ELR (cell line): ENCODE data around the gene ZNF709.
A peak's percentile ranks its signal among the peaks of the same experiment; 100 is the strongest.
"Not testable (repeated sequence)": the region's sequence is repeated elsewhere in the genome, so short reads cannot be mapped to it uniquely, and the experiment has no call there.

ENCODE experiments used
- DNase-seq: peaks from one replicate; pipeline ENCODE4 v3.0.0-alpha.2; 2015; ENCODE audit warnings: low read depth

ZNF709 gene

GRCh38 chr19:12484371-12485051 is at the start of gene ZNF709:
Gene ZNF709 (minus strand): TSS chr19:12484816. CDS start chr19:12484657, 159 bp downstream.
- peak; percentile 86 for DNase-seq

GRCh38 chr19:12527034-12527836 is 42.6 kb upstream of the ZNF709 start:
- DNase-seq = peak; percentile 41

- no peak for DNase-seq
Measured at GRCh38 chr19:12526542-12526941, 41.9 kb upstream of the ZNF709 start.

DNA sequence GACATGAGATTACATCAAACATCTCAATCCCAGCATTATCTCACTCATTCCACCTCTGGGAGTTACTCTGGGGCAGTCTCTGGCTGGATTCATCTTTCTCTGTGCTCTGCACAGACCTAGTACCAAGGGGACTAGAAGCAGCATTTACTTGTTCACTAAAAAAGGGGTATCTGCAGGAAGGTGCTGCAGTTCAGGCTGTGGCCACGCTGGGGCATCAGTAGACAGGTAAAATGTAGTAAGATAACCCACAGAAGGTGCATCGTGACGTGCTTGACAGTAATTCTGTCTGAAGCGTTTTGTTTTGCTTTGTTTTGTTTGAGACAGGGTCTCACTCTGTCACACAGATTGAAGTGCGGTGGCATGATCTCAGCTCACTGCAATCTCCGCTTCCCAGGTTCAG is 37.4 kb upstream of the ZNF709 start:
- no peak for DNase-seq

GRCh38 chr19:12513531-12514061 is 29.0 kb upstream of the ZNF709 start:
- DNase-seq = no peak

DNA sequence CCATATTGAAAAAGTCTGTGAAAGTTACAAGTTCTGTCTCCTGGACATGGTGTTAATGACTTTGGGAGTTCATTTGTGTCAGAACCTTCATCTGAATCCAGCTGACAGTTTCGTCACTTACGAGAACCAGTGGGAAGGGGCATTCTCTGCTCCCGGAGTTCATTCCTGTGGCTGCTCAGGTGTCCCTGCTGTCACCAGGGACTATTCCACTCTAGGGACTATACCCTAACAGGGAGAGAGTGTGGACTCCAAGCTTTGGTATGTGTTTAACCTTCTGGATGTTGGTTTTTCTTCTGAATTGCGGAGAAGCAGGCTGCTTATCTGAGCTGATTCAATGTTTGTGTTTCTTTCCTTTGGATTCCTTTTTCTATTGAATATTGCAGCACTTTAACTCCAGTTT is 12.4 kb upstream of the ZNF709 start:
- no peak for DNase-seq

DNA sequence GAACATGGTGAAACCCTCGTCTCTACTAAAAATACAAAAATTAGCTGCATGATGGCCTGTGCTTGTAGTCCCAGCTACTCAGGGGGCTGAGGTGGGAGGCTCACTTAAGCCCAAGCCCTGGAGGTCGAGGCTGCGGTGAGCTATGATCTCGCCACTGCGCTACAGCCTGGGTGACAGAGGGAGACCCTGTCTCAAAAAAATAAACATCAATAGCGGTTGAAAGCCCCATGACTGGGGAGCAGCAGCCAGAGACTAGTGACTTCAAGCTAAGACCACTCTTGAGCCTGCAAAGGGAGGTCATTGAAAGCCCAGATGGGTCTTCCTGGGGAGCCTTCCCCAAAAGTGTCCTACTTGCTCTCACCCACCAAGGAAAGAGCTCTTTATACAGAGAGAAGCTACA is 11.9 kb upstream of the ZNF709 start:
- no peak for DNase-seq

DNA sequence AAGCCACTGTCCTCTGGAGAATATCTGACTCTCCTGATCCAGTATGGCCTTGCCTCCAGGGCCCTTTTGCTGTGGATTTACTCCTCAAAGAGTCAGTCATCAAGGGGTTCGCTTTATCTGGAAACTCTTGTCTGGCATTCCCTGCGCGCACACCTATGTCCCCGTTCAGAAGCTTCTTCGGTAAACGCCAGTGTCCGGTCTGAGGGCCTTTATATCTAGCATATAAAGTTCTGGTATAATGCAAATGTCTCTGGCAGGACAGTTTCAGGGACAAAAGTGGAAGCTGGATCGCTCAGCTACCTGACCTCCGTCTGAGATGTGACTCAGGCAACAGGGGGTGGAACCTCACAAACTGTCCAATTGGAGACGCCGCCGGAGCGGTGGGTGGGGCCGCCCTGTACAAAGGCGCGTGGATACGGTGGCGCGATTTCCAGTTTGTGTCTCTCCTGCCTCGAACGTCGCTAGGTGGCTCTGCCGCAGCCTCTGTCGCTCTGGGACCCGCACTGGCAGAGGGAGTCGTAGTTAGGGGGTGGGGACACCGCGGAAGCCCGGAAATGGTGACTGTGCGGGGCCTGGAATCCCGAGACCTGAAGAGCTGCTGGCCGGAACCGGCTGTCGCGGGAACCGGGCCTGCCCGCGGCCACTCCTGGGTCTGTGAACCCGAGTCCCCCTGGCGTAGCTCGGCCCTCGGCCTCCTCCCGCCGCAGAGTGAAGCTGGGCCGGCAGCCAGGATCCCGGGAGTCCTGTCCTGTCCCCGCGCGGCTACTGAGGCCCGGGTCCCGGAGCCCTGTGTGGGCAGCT is 10.6 kb upstream of the ZNF709 start:
- peak; percentile 80 for DNase-seq

DNA sequence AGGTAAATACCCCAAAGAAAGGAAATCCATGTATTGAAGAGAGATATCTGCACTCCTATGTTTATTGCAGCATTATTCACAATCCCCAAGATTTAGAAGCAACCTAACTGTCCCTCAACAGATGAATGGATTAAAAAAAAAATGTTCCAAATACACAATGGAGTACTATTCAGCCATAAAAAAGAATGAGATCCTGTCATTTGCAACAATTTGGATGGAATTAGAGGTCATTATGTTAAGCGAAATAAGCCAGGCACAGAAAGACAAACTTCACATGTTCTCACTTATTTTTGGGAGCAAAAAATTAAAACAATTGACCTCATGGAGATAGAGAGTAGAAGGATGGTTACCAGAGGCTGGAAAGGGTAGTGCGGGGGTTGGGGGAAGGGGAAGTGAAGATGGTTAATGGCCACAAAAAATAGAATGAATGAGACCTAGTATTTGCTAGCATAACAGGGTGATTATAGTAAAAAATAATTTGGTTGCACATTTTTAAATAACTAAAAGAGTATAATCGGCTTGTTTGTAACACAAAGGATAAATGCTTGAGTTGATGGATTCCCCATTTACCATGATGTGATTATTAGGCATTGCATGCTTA is 9.7 kb upstream of the ZNF709 start:
- DNase-seq = no peak

GRCh38 chr19:12486265-12486783 is 1.7 kb upstream of the ZNF709 start:
- DNase-seq = not testable (repeated sequence)

GRCh38 chr19:12485571-12485970 is 955 bp upstream of the ZNF709 start:
- DNase-seq = no peak

- DNase-seq = no peak
Measured at GRCh38 chr19:12485052-12485416, 418 bp upstream of the ZNF709 start.

- DNase-seq = no peak
Measured at GRCh38 chr19:12484011-12484370, 625 bp downstream of the ZNF709 start.

GRCh38 chr19:12482509-12482886 is 2.1 kb downstream of the ZNF709 start:
- DNase-seq = no peak

DNA sequence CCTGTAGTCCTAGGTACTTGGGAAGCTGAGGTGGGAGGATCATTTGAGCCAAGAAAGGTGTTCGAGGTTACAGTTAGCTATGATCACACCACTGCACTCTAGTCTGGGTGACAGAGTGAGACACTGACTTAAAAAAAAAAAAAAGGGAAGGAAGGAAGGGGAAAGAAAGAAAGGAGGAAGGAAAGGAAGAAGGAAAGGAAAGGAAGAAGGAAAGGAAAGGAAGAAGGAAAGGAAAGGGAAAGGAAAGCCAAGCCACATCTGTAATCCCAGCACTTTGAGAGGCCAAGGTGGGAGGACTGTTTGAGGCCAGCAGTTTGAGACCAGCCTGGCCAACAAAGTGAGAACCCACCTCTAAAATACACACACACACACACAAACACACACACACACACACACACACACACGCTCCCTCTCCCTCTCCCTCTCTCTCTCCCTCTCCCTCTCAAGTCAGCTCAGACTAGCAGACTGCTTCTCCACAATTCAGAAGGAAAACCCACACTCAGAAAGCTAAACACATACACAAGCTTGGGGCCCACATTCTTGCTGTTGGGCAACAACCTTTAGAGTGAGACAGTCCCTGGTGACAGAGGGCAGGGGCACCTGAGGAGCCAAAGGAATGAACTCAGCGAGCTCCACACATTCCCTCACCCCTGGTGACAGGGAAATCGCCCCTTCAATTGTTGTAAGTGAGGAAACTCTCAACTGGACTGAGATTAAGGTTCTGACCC is 2.7 kb downstream of the ZNF709 start:
- no peak for DNase-seq

DNA sequence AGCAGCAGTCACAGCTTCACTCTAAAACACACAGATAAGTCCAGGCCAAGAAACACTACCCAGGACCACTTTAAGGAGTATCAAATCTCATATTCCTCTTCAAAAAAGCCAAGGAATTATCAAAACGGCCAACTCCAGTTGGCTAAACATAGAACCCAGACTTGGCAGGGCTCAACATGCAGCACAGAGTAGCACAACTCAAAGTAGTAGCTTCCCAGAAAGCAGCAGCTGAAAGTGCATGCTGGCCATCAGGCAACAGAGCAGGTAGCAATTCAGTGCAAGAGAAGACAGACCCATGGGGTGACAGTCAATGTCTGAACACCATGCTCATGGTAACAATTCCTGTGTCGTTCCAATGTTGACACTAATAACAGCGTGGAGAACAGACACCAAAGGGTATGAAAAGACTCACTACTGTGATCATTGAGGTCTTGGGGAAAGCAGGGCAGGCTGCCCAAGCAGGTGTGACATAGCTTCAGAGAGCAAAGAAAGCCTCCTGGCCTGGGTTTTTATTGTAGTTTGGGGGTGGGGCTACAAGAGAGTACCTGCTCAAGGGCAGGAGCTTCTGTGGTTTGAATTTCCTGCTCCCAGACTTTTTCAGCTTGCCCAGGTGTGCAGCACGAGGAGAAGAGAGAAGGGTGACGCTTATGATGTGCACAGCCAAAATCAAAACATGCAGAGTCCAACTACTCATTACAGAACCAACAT is 6.2 kb downstream of the ZNF709 start:
- DNase-seq = no peak

DNA sequence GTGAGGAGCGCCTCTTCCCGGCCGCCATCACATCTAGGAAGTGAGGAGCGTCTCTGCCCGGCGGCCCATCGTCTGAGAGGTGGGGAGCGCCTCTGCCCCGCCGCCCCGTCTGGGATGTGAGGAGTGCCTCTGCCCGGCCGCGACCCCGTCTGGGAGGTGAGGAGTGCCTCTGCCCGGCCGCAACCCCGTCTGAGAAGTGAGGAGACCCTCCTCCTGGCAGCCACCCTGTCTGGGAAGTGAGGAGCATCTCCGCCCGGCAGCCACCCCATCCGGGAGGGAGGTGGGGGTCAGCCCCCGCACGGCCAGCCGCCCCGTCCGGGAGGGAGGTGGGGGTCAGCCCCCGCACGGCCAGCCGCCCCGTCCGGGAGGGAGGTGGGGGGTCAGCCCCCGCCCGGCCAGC is 17.0 kb downstream of the ZNF709 start:
- DNase-seq = not testable (repeated sequence)

- no peak for DNase-seq
Measured at GRCh38 chr19:12465211-12465610, 19.4 kb downstream of the ZNF709 start.

- no peak for DNase-seq
Measured at GRCh38 chr19:12464769-12465168, 19.8 kb downstream of the ZNF709 start.

GRCh38 chr19:12464139-12464538 is 20.5 kb downstream of the ZNF709 start:
- DNase-seq = not testable (repeated sequence)

- DNase-seq = no peak
Measured at GRCh38 chr19:12453495-12453894, 31.1 kb downstream of the ZNF709 start.
